AG10803 (cell line): ENCODE data around the gene CIDEB.

Experiments
- DNase-seq: peaks from one replicate; pipeline ENCODE4 v3.0.0; 2010; ENCODE audit warnings: low read depth
- H3K4me3 ChIP-seq: 2 replicates; pipeline ENCODE4 v1.5.1; 2011; ENCODE audit warnings: mild to moderate bottlenecking, low read length, control low read depth
- TF ChIP-seq, protein P1 (sequence below): conservative IDR thresholded peaks from 2 replicates; pipeline ENCODE4 v1.5.1; 2011; ENCODE audit warnings: mild to moderate bottlenecking, low read length, control low read depth, inconsistent platforms

CIDEB gene

DNA sequence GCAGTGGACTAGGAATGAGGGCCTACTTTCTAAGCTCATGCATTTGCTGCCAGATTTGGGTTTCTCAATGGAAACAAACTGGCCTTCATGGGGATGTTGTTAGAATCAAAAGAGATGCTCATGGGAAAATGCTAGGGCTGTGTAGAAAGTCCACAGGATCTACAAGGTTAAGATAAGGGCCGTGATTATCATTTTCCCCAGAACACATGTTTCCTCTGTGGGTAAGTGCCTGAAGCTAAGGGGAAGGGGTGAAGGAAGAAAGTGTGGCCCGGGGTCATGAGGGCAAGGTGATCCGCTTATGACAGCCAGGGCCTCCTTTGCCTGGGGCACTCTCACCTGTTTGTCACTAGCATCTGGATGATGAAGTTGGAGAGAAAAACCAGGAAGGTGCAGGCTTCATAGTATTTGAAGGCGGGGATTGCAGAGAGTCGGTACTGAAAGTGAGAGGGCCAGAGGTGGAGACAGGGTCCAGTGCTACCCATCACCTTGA, 17.3 kb upstream of the CIDEB start:
- DNase-seq = no peak
- no peak overlapping the region for H3K4me3 ChIP-seq
- TF ChIP-seq, protein P1, sequence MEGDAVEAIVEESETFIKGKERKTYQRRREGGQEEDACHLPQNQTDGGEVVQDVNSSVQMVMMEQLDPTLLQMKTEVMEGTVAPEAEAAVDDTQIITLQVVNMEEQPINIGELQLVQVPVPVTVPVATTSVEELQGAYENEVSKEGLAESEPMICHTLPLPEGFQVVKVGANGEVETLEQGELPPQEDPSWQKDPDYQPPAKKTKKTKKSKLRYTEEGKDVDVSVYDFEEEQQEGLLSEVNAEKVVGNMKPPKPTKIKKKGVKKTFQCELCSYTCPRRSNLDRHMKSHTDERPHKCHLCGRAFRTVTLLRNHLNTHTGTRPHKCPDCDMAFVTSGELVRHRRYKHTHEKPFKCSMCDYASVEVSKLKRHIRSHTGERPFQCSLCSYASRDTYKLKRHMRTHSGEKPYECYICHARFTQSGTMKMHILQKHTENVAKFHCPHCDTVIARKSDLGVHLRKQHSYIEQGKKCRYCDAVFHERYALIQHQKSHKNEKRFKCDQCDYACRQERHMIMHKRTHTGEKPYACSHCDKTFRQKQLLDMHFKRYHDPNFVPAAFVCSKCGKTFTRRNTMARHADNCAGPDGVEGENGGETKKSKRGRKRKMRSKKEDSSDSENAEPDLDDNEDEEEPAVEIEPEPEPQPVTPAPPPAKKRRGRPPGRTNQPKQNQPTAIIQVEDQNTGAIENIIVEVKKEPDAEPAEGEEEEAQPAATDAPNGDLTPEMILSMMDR = no peak

DNA sequence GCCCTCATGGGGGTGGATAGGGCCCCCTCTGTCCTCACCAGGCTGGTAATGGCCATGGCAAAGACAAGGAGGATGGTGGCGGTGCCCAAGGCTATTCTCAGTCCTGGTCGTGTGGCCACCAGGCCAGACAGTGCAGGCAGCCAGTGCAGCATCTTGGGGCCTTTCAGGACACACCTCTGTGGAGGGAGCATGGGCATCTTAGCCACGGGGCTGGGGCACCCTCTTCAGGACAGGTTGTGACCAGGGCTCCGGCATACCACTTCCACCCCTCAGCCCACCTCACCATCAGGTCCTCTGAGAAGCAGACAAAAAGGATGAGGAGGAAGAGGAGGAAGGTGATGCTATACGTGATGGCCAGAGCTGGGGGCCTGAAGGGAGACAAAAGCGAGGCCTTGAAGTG, 16.2 kb upstream of the CIDEB start:
- DNase-seq = no peak
- no peak overlapping the region for H3K4me3 ChIP-seq
- TF ChIP-seq, protein P1 = no peak

DNA sequence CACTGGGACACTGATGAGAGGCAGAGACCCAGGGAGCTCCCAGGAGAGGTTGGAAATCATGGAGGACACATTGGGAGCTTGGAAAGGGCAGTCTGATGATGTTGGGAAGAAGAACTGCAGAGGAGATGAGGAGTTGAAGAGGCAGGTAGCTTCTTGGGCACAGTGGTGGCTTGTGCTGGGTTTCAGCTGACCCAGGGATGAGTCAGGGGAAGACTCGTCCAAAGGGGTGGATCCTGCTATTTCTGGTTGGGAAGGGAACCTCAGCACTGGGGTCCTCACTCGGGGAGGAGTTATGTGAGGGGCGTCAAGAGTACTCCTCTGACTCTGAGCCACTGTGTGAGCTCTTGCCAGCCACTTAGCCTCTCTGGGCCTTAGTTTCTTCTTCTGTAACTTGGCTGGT, 15.6 kb upstream of the CIDEB start:
- DNase-seq = no peak

DNA sequence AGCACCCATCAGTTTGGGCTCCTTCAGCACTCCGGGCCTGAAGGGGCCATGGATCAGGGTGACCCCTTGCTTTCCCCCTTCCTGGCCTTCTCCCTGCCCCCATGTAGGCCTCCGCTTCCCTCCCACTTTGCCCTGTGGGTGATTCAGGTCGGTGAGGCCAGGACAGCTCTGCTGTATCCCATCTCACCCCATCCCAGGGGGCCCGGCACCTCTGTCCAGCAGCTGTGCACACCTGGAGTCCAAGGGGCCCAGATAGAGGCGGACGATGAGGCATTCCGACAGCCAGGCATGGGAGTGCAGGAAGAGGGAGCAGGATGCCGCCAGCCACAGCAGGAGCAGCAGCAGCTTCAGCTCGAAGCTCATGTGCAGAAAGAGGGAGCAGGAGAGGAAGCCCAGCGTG, 14.9 kb upstream of the CIDEB start:
- no peak for DNase-seq
- no peak overlapping the region for H3K4me3 ChIP-seq
- TF ChIP-seq, protein P1 = no peak

More for the DNA sequence above, 15.6 kb upstream of the CIDEB start:
- TF ChIP-seq, protein P1 = no peak
- H3K4me3 ChIP-seq = no peak overlapping the region

DNA sequence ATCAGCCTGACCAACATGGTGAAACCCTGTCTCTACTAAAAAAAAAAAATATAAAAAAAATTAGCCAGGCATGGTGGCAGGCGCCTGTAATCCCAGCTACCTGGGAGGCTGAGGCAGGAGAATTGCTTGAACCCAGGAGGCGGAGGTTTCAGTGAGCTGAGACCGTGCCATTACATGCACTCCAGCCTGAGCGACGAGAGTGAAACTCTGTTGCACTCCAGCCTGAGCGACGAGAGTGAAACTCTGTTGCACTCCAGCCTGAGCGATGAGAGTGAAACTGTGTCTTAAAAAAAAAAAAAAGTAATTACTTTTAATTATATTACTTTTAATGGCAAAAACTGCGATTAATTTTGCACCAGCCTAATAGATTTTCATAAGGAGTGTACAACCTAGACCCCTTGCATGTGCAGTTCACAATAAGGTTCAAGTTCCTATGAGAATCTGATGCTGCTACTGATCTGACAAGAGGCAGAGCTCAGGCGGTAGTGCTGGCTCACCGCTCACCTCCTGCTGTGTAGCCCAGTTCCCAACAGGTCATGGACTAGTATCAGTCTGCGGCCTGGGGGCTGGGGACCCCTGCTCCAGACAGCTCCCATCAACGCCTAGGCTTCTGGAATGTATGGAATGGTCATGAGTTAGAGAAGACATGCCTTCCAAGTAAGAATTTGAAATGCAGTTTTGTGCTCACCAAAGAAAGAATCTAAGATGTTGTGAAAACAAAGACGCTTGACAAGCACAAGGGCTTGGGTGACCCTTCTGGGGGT, 13.6 kb upstream of the CIDEB start:
- H3K4me3 ChIP-seq = no peak overlapping the region
- TF ChIP-seq, protein P1 = no peak
- no peak for DNase-seq

DNA sequence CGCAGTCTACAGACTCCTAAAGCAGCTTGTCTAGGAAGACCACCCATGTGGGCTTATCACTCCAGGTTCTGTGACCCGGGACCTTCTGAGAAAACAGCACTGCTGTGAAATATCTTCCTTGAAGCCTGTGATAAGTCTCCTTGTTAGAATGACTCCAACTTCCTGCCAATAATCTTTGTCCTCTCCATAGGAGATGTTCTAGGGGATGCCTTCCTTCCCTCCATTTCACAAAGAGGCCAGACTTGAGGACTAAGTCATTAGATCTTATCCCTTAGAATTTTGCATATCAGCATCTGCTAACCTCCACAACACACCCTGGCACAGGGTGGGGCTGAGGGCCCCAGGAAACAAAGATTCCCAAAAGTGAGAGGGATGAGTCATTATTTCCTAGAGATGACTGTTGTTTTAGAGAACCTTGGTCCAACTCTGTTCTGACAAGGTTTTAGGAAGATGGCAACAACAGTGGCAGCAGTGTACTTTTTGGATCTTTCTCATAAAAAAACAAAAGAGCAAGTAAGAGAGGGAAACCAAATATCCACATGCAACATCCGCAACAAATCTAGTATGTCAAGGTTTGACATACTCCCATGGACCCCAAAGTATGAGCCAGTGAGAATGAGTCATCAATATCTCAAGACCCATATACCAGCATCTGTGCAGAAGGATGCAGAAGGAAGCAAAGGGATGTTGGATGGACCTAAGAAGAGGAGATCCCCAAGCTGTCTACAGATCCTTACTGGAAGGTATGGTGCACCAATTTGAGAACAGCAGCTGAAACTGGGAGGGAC, 9.6 kb upstream of the CIDEB start:
- TF ChIP-seq, protein P1 = no peak
- no peak overlapping the region for H3K4me3 ChIP-seq
- no peak for DNase-seq
